ENCODE results near the gene HYAL1.

Gene HYAL1

GRCh38 chr3:50266017-50266416 is 37.4 kb downstream of the HYAL1 start:
- Histone ChIP-seq H2AFZ (ENCODE audit: low read depth, low read length) (no peak overlapping the region), H3K23ac (ENCODE audit: low read length in 2 of 2) (no peak overlapping the region), H3K36me3 (ENCODE audit: control insufficient read depth in 1 of 2, insufficient read depth in 2 of 2, low read depth in 1 of 2, low read length in 2 of 2) (no peaks in the 10 kb centered on the region), H3K27me3 (ENCODE audit: control insufficient read depth in 1 of 2, insufficient read depth in 1 of 2, low read length in 2 of 2) (no peaks in the 10 kb centered on the region), H3K4me1 (ENCODE audit: control insufficient read depth, insufficient read depth, low read depth, low read length) (peaks cover 85% of the 10 kb centered on the region), H3K27ac (ENCODE audit: low read length, poor library complexity, severe bottlenecking) (peak overlapping the region; percentile 9), H3K9me3 (ENCODE audit: control insufficient read depth, low read length) (no peaks in the 10 kb centered on the region), H2BK12ac (ENCODE audit: low read length in 2 of 2) (peak overlapping the region; percentile 49 to 98), H2BK120ac (ENCODE audit: low read depth, low read length) (no peak overlapping the region), H2BK15ac (ENCODE audit: low read depth, poor library complexity, severe bottlenecking) (no peak overlapping the region), H3K4me3 (ENCODE audit: insufficient read depth in 1 of 2, low read depth in 1 of 2, low read length in 2 of 2) (no peak overlapping the region), H3K18ac (ENCODE audit: low read depth in 1 of 2, low read length in 2 of 2) (peak overlapping the region in 1 of 2 experiments; percentile 54), H3K4me2 (ENCODE audit: low read length, poor library complexity, severe bottlenecking) (no peak overlapping the region), H4K8ac (ENCODE audit: low read length) (peak overlapping the region; percentile 36), H2BK5ac (ENCODE audit: low read depth, low read length, poor library complexity, severe bottlenecking) (peak overlapping the region; percentile 63), H3K79me1 (replicated peaks; ENCODE audit: low read length, poor library complexity, severe bottlenecking) (peaks cover 3% of the 10 kb centered on the region), H3K14ac (ENCODE audit: low read length in 2 of 2) (peak overlapping the region in 1 of 2 experiments; percentile 8), H3K4ac (ENCODE audit: low read depth in 1 of 2, low read length in 2 of 2) (peak overlapping the region in 1 of 2 experiments; percentile 97), H2AK5ac (ENCODE audit: low read length, severe bottlenecking) (peak overlapping the region; percentile 80), H3K9ac (ENCODE audit: low read length) (no peak overlapping the region), H4K91ac (ENCODE audit: low read length) (no peak overlapping the region)
- DNase-seq, result no peak
- WGBS, result 90% methylated on average over 6 of the region's 6 CpGs

GRCh38 chr3:50265571-50265970 is 37.8 kb downstream of the HYAL1 start:
- 100% methylated on average over 1 of the region's 1 CpG for WGBS
- H4K91ac ChIP-seq (ENCODE audit: low read length), result peak overlapping the region; percentile 99

DNA sequence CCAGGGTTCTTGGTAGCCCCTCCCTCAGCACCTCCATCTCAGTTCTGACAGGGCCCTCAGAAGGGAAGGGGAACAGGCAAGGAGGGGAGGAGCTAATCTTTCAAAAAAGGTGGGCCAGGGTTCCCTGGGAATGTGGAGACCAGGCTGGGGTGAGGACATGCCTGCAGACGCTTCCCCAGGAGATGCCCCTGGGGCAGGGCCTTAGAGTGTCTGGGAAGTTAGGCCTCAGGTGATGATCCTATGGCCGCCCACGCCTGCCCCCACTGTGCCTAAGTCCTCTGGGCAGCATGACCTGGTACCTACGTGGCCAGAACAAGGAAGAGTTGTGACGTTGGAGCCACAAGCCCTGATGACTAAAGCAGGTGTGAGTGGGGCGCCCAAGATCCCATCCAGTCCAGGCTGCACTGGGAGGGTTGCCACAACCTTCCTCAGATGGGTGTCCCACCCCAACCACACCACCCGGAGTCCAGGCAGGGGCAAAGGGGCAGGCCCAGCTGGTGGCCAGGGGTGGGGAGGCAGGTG is 38.3 kb downstream of the HYAL1 start:
- 77% methylated on average over 6 of the region's 7 CpGs for WGBS

More at GRCh38 chr3:50265571-50265970, 37.8 kb downstream of the HYAL1 start:
- Histone ChIP-seq H3K36me3 (ENCODE audit: control insufficient read depth in 1 of 2, insufficient read depth in 2 of 2, low read depth in 1 of 2, low read length in 2 of 2) (no peaks in the 10 kb centered on the region), H2AK5ac (ENCODE audit: low read length, severe bottlenecking) (peak overlapping the region; percentile 80), H2BK12ac (ENCODE audit: low read length in 2 of 2) (peak overlapping the region; percentile 49 to 98), H3K27ac (ENCODE audit: low read length, poor library complexity, severe bottlenecking) (peak overlapping the region; percentile 90), H3K4ac (ENCODE audit: low read depth in 1 of 2, low read length in 2 of 2) (peak overlapping the region; percentile 34 to 97), H3K9me3 (ENCODE audit: control insufficient read depth, low read length) (no peaks in the 10 kb centered on the region), H3K9ac (ENCODE audit: low read length) (no peak overlapping the region), H3K4me3 (ENCODE audit: insufficient read depth in 1 of 2, low read depth in 1 of 2, low read length in 2 of 2) (no peak overlapping the region), H2BK5ac (ENCODE audit: low read depth, low read length, poor library complexity, severe bottlenecking) (peak overlapping the region; percentile 70), H3K4me2 (ENCODE audit: low read length, poor library complexity, severe bottlenecking) (no peak overlapping the region), H3K4me1 (ENCODE audit: control insufficient read depth, insufficient read depth, low read depth, low read length) (peaks cover 86% of the 10 kb centered on the region), H3K23ac (ENCODE audit: low read length in 2 of 2) (no peak overlapping the region), H3K18ac (ENCODE audit: low read depth in 1 of 2, low read length in 2 of 2) (peak overlapping the region; percentile 54 to 96), H3K14ac (ENCODE audit: low read length in 2 of 2) (peak overlapping the region in 1 of 2 experiments; percentile 41), H3K79me1 (replicated peaks; ENCODE audit: low read length, poor library complexity, severe bottlenecking) (peaks cover 4% of the 10 kb centered on the region), H3K27me3 (ENCODE audit: control insufficient read depth in 1 of 2, insufficient read depth in 1 of 2, low read length in 2 of 2) (no peaks in the 10 kb centered on the region), H2AFZ (ENCODE audit: low read depth, low read length) (no peak overlapping the region), H4K8ac (ENCODE audit: low read length) (peak overlapping the region; percentile 94), H2BK120ac (ENCODE audit: low read depth, low read length) (peak overlapping the region; percentile 86), H2BK15ac (ENCODE audit: low read depth, poor library complexity, severe bottlenecking) (peak overlapping the region; percentile 92)
- DNase-seq, result no peak

DNA sequence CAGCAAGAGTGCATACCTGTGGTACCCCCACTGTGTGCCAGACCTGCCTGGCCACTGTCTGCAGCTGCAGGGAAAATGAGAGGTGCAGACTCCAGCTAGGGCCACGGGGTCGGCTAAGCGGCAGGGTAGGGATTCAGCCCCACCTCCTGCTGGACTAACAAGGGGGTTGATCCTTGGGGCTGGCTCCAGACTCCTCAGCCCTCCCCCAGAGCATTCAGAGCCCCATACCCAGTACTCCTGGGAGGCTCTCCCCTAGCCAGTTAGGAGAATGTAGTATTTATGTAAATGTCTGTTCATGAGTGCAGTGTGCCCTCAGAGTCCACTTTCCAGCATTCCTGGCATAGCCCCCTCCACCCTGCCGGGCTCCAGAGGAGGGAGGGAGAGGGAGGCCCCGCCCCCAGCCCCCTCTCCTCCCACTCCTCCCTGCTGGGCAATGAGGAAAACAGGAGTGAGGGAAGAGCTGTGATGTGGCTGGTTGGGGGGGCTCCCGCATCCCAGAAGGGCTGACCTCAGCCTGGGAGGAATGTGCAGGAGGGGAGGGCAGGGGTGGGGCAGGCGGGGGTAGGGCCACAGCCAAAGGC is 38.9 kb downstream of the HYAL1 start:
- peak overlapping the region in 1 of 2 experiments; percentile 91 for H2BK12ac ChIP-seq (ENCODE audit: low read length in 2 of 2)
- H3K23ac ChIP-seq (ENCODE audit: low read length in 2 of 2), result no peak overlapping the region
- peak overlapping the region; percentile 88 to 96 for H3K18ac ChIP-seq (ENCODE audit: low read depth in 1 of 2, low read length in 2 of 2)
- H3K27me3 ChIP-seq (ENCODE audit: control insufficient read depth in 1 of 2, insufficient read depth in 1 of 2, low read length in 2 of 2), result no peaks in the 10 kb centered on the region
- peak overlapping the region; percentile 8 to 84 for H3K4ac ChIP-seq (ENCODE audit: low read depth in 1 of 2, low read length in 2 of 2)
- H2AK5ac ChIP-seq (ENCODE audit: low read length, severe bottlenecking), result peak overlapping the region; percentile 83
- peak overlapping the region in 1 of 2 experiments; percentile 14 for H3K14ac ChIP-seq (ENCODE audit: low read length in 2 of 2)
- peak overlapping the region; percentile 86 for H2BK120ac ChIP-seq (ENCODE audit: low read depth, low read length)
- H3K9ac ChIP-seq (ENCODE audit: low read length), result peak overlapping the region; percentile 22
- peak overlapping the region; percentile 92 for H3K27ac ChIP-seq (ENCODE audit: low read length, poor library complexity, severe bottlenecking)
- H2BK15ac ChIP-seq (ENCODE audit: low read depth, poor library complexity, severe bottlenecking), result peak overlapping the region; percentile 82
- H2BK5ac ChIP-seq (ENCODE audit: low read depth, low read length, poor library complexity, severe bottlenecking), result peak overlapping the region; percentile 58
- H3K79me1 ChIP-seq (replicated peaks; ENCODE audit: low read length, poor library complexity, severe bottlenecking), result peaks cover 4% of the 10 kb centered on the region
- H3K4me1 ChIP-seq (ENCODE audit: control insufficient read depth, insufficient read depth, low read depth, low read length), result peaks cover 81% of the 10 kb centered on the region
- H3K9me3 ChIP-seq (ENCODE audit: control insufficient read depth, low read length), result no peaks in the 10 kb centered on the region
- no peak overlapping the region for H2AFZ ChIP-seq (ENCODE audit: low read depth, low read length)
- DNase-seq, result peak; percentile 93
- peaks cover 2 to 3% of the 10 kb centered on the region in 2 experiments for H3K36me3 ChIP-seq (ENCODE audit: control insufficient read depth in 1 of 2, insufficient read depth in 2 of 2, low read depth in 1 of 2, low read length in 2 of 2)
- WGBS, result 4% methylated on average over 3 of the region's 7 CpGs
- no peak overlapping the region for H3K4me2 ChIP-seq (ENCODE audit: low read length, poor library complexity, severe bottlenecking)
- H4K8ac ChIP-seq (ENCODE audit: low read length), result peak overlapping the region; percentile 94
- peak overlapping the region in 1 of 2 experiments; percentile 51 for H3K4me3 ChIP-seq (ENCODE audit: insufficient read depth in 1 of 2, low read depth in 1 of 2, low read length in 2 of 2)
- peak overlapping the region; percentile 85 for H4K91ac ChIP-seq (ENCODE audit: low read length)

More for the DNA sequence above, 38.3 kb downstream of the HYAL1 start:
- Histone ChIP-seq H3K4me3 (ENCODE audit: insufficient read depth in 1 of 2, low read depth in 1 of 2, low read length in 2 of 2) (no peak overlapping the region), H3K4ac (ENCODE audit: low read depth in 1 of 2, low read length in 2 of 2) (peak overlapping the region; percentile 72 to 97), H3K79me1 (replicated peaks; ENCODE audit: low read length, poor library complexity, severe bottlenecking) (peaks cover 4% of the 10 kb centered on the region), H4K8ac (ENCODE audit: low read length) (peak overlapping the region; percentile 94), H3K27ac (ENCODE audit: low read length, poor library complexity, severe bottlenecking) (peak overlapping the region; percentile 90), H3K36me3 (ENCODE audit: control insufficient read depth in 1 of 2, insufficient read depth in 2 of 2, low read depth in 1 of 2, low read length in 2 of 2) (no peaks in the 10 kb centered on the region), H2BK15ac (ENCODE audit: low read depth, poor library complexity, severe bottlenecking) (peak overlapping the region; percentile 92), H3K18ac (ENCODE audit: low read depth in 1 of 2, low read length in 2 of 2) (peak overlapping the region; percentile 54 to 96), H2AFZ (ENCODE audit: low read depth, low read length) (no peak overlapping the region), H3K4me1 (ENCODE audit: control insufficient read depth, insufficient read depth, low read depth, low read length) (peaks cover 82% of the 10 kb centered on the region), H3K27me3 (ENCODE audit: control insufficient read depth in 1 of 2, insufficient read depth in 1 of 2, low read length in 2 of 2) (no peaks in the 10 kb centered on the region), H3K23ac (ENCODE audit: low read length in 2 of 2) (no peak overlapping the region), H3K4me2 (ENCODE audit: low read length, poor library complexity, severe bottlenecking) (no peak overlapping the region), H2BK12ac (ENCODE audit: low read length in 2 of 2) (peak overlapping the region; percentile 49 to 98), H3K9ac (ENCODE audit: low read length) (no peak overlapping the region), H2BK120ac (ENCODE audit: low read depth, low read length) (peak overlapping the region; percentile 86), H2AK5ac (ENCODE audit: low read length, severe bottlenecking) (peak overlapping the region; percentile 80), H3K9me3 (ENCODE audit: control insufficient read depth, low read length) (no peaks in the 10 kb centered on the region), H4K91ac (ENCODE audit: low read length) (peak overlapping the region; percentile 99), H3K14ac (ENCODE audit: low read length in 2 of 2) (no peak overlapping the region), H2BK5ac (ENCODE audit: low read depth, low read length, poor library complexity, severe bottlenecking) (peak overlapping the region; percentile 70)
- no peak for DNase-seq
